ENCODE results near the gene PIGZ.
"Not testable (repeated sequence)": the region's sequence is repeated elsewhere in the genome, so short reads cannot be mapped to it uniquely, and the experiment has no call there.

PIGZ gene

DNA sequence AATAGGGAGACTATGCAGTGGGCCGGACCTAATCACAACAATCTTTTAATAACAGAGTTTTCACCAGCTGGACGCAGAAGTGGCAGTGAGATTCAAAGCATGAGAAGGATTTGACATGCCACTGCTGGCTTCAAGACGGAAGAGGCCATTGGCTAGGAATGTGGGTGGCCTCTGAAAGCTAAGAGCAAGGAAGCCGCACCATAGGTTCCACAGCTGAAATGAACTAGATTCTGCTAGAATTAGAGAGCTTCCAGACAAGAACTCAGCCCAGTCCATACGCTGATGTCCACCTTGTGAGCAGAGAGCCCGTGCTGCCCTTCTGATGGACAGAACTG lies 19.4 kb downstream of the PIGZ start:
- no peak for DNase-seq (ENCODE audit: low spot score)

DNA sequence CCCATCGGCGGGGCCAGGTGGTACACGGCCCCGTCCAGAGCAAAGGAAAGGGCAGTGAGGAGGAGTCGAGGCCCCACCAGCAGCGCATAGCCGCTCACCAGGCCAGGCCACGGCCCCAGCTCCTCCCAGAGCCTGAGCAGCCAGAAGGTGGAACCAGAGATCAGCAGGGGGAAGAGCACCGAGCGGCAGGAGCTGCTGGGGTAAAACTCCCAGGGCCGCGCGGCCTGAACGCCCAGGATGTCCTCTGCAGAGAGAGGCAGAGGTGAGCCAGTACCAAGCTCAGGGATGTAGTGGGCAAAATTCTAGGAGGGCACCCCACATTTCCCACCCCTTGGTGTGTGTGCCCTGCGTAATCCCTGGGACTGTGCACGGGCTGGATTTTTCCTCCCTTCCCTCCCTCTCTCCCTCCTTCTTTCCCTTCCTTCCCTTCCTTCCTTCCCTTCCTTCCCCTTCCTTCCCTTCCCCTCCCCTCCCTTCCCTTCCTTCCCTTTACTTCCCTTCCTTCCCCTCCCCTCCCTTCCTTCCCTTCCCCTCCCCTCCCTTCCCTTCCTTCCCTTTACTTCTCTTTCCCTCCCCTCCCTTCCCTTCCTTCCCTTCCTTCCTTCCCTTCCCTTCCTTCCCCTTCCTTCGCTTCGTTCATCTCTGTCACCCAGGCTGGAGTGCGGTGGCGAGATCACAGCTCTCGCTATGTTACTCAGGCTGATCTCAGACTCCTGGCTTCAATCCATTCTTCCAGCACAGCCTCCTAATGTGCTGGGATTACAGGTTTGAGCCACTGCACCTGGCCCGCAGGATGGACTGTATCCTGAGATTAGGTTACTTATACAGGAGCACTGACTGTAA lies 20.0 kb downstream of the PIGZ start:
- DNase-seq (ENCODE audit: low spot score), result peak; percentile 65

DNA sequence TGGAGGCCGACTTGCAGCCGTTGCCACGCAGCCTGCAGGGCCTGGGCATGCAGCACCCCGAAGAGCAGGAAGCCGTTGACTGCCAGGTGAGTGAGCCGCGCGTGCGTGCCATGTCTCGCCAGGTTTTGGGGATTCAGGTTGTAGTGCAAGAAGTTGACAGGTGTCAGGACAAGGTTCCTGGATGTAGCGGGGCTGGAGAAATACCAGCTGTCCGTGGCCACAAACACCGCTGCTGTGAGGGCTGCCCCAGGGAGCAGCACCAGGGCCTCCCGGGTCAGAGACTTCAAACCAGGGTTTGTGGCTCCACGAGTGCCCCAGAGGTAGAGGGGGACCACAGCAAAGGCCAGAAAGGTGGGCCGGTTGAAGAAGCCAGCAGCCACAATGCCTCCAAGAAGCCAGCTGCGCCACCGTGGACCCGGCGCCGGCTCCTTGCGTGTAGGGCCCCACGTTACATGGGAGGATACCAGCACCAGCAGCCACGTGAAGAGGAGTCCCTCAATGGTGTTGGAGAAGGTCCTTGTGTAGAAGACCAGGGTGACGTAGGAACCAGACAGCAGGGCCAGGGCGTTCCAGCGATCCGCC lies 20.7 kb downstream of the PIGZ start:
- DNase-seq (ENCODE audit: low spot score), result no peak

DNA sequence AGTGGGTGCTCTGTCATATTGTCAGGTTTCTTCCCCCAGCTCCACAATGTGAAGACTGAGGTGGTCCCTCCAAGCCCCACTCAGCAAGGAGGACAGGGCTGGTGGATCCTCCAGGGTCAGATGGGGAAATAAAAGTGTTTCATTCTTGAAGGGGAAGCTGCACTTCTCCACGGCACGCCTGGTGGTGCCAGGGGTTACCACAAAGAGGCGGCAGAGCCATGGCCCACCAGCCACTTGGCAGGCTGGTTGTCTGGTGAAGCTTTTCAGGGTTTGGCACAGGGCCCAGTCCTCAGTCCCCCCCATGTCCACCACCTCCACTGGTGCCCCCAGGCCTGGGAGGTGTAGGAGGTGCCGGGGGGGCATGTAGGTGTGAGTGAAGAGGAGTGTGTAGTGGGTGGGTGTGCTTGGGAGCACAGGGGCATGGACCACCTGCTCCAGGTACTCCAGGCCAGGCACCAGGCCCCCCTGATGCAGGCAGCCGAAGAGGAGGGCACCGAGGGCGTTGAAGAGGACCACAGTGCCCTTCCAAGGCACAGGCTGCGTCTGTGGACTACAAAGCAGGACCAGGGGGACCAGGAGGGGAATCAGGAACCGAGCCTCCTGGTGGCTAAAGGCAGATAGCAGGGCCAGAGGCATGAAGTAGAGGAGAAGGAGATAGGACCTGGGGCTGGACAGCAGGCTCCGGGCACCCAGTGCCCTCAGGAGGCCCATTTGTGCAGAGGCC lies 21.3 kb downstream of the PIGZ start:
- DNase-seq (ENCODE audit: low spot score), result no peak

DNA sequence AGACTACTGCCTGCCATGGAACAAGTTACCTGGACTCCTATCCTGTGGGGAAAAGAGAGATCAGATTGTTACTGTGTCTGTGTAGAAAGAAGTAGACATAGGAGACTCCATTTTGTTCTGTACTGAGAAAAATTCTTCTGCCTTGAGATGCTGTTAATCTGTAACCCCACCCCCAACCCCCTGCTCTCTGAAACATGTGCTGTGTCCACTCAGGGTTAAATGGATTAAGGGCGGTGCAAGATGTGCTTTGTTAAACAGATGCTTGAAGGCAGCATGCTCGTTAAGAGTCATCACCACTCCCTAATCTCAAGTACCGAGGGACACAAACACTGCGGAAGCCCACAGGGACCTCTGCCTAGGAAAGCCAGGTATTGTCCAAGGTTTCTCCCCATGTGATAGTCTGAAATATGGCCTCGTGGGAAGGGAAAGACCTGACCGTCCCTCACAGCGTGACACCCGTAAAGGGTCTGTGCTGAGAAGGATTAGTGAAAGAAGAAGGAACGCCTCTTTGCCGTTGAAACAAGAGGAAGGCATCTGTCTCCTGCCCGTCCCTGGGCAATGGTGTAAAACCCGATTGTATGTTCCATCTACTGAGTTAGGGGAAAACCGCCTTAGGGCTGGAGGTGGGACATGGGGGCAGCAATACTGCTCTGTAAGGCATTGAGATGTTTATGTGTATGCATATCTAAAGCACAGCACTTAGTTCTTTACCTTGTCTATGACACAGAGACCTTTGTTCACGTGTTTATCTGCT lies 24.4 kb downstream of the PIGZ start:
- not testable (repeated sequence) for DNase-seq (ENCODE audit: low spot score)

DNA sequence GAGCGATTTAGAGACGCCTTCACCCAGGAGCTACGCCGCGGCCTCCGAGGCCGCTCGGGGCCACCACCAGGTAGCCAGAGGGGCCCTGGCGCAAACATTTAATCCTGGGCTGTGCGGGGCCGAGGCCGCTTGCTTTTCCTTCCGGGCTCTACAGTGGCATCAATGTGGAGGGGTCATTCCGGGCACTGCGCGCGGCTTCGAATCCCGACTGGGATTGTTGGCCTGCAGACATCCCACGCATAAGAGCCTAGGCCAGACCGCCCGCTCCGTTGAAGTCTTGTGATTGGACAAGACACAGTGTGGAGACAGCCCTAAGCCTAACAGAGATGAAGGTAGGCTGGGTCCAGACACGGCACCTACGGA lies 25.7 kb downstream of the PIGZ start:
- DNase-seq (ENCODE audit: low spot score), result no peak

DNA sequence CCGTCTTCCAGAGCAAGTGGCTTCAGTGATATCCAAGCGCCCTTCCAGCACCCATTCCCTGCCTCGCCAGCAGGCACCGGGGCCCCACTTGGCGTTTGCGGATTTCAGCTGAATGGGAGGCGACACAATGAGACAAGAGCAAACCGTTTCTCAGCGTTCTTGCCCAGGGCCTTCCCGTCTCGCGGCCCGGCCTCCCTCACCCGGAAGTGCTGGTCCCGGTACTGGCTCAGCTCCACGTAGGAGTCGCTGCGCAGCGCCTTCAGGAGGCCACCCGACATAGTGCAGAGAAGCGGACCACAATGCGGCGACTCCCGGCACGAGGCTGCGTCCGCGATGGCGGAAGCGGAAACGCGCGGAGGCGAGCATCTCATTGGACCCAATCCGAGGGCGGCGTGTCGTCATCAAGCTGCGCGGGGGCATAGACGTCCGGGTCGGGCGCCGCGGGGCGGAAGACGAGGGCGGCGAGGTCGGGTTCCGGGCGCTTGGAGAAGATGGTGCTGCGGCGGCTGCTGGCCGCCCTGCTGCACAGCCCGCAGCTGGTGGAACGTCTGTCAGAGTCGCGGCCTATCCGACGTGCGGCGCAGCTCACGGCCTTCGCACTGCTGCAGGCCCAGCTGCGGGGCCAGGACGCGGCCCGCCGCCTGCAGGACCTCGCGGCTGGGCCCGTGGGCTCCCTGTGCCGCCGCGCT lies 26.3 kb downstream of the PIGZ start, which contains the start of gene NCBP2:
NCBP2 (minus strand) TSS at position 303 of the 689 bp plus-strand sequence; CDS start at position 278, 25 bp downstream.
- DNase-seq (ENCODE audit: low spot score), result peak; percentile 96

DNA sequence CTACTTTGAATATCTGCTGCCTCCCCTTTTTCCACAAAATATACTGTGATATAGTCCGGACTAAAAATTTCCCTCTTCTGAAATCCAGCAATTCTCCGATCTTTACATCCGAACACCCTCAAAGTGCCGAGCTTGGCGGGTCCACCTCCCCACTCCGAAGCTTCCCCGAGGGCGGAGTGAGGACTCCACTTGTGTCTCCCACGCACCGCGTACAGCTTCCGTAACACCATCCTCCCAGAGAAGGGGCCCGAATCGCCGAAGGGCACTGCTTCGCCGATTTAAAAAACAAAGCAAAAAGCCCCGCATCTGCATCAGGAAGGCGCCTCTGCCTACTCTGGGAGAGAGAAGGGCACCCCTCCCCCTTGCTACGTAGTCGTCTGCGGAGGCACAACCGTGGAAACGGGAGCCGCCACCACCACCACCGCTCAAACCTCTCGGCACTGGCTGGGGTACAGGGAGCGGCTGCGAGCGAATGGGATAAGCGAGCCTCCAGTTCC lies 26.9 kb downstream of the PIGZ start:
- no peak for DNase-seq (ENCODE audit: low spot score)

DNA sequence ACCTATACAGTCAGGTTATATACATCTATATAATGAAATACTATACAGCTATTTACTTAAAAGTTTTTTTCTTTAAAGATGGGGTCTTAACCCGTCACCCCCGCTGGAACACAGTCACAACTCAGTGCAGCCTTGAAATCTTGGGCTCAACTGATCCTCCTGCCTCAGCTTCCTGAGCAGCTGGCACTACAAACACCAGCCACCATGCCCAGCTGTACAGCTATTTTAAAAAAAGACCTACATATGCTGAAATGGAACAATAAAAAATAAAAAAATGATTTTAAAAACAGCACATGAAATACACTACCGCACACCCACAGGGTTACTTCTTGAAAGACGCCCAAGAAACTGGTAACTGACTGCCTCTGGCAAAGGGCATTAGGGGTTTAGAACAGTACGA lies 30.1 kb downstream of the PIGZ start:
- no peak for DNase-seq (ENCODE audit: low spot score)

DNA sequence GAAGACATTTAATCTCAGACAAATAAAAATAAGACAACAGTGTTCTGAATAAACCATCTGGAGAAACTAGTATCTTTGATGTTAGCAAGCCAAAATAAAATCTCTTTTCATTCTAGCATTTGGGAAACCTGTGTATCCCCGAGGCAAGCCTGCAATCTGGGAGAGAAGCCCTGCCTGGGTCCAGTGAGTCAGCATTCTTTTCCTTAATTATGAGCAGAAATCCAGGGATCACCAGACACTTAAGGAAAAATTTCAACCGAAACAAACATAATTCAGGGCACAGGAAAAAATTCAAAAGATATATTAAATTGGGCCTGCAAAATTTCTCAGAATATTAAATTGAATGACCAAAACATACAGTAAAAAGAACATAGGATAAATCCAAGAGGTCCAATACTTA lies 30.5 kb downstream of the PIGZ start:
- no peak for DNase-seq (ENCODE audit: low spot score)

DNA sequence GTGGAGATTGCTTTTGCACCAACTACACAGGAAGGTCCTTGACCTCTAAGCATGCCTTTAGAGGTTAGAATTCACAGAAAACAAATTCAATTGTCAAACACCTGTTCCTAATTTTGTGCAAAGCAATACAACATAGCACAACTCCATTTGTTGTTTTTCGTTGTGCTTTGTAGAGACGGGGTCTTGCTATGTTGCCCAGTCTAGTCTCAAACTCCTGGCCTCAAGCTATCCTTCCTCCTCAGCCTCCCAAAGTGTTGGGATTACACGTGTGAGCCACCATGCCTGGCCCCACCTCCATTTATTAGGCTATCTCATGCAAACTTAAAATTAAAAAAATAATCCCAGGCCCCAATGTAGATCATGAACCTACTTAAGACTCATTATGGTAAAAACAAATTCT lies 32.3 kb downstream of the PIGZ start:
- DNase-seq (ENCODE audit: low spot score), result no peak

DNA sequence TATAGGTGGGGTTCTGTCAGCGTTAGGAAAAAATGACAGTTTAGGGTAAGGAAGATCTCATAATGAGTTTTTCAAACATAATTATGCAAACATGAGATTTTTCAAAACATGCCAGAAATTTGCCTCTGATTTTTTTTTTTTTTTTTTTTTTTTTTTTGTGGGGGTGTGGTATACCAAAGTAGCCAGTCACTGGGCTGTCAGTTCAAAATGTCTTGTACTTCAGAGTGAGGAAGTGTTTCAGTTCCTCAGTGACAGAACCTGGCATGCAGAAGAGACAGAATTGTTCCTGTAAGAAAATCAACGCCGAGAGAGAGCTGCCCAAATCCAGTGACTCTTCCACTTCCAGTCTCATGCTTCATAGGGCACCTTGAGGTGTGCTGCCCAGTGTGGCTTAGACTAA lies 36.0 kb downstream of the PIGZ start:
- DNase-seq (ENCODE audit: low spot score), result no peak

DNA sequence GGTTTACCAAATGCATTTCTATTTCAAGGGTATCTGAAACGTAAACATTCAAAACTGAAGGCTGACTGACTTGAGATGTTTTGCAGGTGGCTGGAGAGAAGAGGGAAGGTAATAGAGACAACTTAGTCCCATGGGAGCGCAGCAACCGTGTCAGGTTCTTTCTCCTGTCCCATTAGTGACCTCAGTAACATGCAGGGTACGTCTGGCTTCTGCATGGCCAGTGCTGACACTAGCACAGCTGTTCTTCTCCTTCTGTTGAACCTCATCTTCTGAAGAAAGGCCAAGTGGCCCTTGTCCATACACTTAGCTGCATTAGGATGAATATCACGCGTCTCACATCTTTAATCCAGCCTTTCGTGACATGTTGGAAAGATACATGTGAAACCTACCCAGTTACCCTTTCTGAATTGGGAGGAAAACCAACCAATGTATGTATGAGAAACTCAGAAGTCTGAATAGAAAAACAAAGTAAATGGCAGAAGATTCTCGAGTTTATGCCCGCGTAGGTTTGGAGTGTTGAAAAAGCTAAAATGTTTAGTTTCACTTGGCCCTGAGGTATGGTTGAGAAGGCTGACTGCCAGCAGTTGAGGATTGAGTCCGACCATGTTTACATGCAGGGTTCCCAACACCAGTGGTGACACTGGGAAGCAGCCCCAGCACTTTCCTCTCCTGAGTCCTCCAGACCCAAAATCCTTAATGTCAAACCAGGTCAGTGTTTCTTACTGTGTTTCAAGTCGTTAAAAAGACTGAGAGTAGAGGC lies 36.6 kb downstream of the PIGZ start:
- DNase-seq (ENCODE audit: low spot score), result no peak

DNA sequence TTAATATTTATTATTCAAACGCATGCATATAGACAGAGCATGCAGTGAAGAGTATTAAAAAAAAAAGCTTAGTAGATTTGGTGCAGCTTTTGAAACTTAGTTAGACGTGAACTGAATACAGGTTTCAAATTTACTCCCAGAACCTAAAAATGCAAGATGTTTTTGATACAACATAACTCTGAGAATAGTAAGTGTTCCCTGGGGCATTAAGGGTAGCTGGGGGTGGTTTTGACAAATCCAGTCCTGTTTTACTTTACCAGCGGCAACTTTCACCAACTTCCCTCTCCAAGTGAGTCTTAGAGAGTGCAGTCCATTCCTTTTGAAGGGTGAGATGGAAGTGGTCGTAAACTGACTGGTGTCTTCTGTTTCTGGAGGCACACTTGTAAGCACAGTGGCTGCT lies 37.5 kb downstream of the PIGZ start:
- no peak for DNase-seq (ENCODE audit: low spot score)

DNA sequence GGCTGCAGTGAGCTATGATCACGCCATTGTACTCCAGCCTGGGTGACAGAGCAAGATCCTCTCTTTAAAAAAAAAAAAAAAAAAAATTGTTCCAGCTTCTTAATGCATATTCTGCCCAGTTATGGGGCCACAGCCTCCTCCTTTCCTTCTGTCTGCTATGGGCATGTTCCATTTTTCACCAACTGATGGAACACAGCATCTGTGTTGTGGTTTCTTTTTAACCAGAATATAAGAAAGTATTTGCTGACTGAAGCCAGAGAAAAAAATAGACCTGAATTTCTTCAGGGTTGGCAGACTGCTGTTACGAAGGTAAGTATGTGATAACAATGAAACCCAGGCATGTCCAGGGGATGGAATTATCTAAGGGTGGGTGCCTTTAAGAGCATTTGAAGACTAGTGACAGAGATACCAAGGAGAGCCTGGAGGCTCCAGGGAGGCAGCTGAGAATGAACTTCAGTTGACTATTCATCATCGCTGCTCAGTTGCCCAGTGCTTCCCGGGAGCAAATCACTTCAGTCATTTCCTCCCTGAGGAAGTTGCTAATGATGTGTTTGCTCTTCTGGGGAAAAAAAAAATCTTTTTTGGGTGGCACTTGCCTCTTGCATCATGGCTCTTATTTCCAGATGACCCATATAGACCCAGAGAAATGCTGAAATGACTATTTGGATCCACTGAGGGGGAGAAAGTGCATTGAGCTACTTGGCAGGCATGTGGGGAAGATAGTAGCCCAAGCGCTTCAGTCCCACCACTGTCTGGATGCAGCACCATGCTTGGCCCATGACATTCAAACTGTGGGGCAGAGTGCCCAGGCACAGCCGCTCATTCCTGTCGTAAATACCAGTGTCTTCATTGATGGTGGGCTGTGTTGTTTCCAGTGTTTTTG lies 40.8 kb downstream of the PIGZ start:
- no peak for DNase-seq (ENCODE audit: low spot score)

DNA sequence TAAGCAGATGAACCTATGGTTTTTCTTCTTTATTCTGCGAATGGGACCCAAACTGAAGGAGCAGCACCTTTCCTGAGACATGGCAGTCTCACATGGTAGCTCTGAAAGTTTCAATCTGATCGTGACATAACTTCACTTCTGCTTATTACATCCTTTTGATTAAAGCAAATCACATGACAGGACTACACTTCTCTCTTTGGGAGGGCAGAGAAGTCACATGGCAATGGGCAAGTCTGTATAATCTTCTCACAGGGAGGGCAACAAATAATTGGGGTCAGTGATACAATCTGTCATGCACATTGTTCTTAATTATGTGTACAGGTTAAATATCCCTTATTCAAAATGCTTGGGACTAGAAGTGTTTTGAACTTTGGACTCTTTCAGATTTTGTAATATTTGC lies 47.9 kb downstream of the PIGZ start:
- DNase-seq (ENCODE audit: low spot score), result no peak

DNA sequence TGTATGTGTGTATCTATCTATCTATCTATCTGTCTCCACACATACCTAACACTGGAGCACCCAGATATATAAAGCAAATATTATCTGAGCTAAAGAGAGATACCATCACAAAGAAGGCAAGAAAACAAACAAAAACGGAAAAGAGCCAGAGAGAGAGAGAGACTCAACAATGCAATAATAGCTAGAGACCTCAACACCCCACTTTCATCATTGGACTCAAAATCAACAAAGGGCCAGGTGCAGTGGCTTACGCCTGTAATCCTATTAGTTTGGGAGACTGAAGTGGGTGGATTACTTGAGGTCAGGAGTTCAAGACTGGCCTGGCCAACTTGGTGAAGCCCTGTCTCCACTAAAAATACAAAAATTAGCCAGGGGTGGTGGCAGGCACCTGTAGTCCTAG lies 49.7 kb downstream of the PIGZ start:
- DNase-seq (ENCODE audit: low spot score), result no peak

DNA sequence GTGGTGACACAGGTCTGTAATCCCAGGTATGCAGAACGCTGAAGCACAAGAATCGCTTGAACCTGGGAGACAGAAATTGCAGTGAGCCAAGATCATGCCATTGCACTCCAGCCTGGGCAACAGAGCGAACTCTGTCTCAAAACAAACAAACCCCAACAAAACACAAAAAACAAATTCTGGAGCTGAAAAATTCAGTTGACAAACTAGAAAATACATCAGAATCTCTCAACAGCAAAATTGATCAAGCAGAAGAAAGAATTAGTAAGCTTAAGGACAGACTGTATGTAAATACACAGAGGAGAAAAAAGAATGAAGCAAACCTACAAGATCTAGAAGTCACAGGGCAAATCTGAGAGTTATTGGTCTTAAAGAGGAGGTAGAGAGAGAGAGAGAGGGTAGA lies 51.6 kb downstream of the PIGZ start:
- DNase-seq (ENCODE audit: low spot score), result no peak

DNA sequence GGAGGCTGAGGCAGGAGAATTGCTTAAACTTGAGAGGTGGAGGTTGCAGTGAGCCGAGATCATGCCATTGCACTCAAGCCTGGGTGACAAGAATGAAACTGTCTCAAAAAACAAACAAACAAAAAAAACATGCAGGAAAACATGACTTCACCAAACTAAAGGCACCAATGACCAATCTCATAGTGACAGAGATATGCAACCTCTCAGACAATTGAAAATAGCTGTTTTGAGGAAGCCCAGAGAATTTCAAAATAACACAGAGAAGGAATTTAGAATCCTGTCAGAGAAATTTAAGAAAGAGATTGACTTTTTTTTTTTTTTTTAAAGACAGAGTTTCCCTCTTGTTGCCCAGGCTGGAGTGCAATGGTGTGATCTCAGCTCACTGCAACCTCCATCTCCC lies 52.4 kb downstream of the PIGZ start:
- DNase-seq (ENCODE audit: low spot score), result no peak

DNA sequence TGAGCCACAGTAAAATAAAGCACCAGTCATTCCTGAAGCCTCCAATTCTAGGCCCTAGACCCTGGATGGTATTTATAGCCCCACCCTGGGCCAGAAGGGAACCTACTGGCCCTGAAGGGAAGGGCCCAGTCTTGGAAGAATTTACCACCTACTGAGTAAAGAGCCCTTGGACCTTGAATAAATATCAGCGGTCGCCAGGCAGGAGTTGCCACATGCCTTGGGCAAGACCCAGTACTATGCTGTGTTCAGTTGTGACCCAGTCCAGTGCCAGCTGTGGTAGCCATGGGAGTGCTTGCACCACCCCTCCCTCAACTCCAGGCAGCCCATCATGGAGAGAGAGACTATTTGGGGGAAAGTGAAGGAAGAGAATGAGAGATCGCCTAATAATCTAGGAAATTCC lies 53.3 kb downstream of the PIGZ start:
- DNase-seq (ENCODE audit: low spot score), result no peak

Data from D341Med (cell line).